HG02588 (cell line): ENCODE data around the gene STX16.

Source experiments
- ATAC-seq: cut with Tn5 transposase; IDR thresholded peaks from one replicate; pipeline ENCODE4 v1.9.1; 2021; ENCODE audit warnings: mild to moderate bottlenecking, moderate library complexity; ENCODE audit not compliant: unreplicated experiment

The STX16 gene

DNA sequence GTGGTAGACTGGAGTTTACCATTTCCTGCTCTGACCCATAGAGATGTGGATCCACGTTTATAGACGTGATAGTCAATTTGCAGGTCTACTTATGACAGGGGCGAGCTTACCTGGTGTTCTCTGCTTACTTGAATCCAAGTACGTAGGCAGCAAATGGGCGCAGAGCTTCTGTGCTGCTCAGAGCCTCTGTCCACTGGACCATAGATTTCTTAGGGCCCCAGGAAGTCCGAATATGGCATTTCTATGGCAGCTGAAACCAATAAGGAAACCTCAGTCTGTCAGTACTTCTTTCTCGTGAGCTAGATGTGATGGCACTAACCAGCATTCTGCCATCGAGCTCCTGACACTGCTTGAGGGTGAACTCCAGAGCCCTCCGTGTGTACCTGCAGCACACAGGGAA is 22.0 kb downstream of the STX16 start:
- no peak for ATAC-seq

GRCh38 chr20:58675146-58675584 is 24.1 kb downstream of the STX16 start:
- ATAC-seq = no peak

GRCh38 chr20:58675641-58676040 is 24.6 kb downstream of the STX16 start:
- ATAC-seq = no peak

GRCh38 chr20:58676161-58676560 is 25.1 kb downstream of the STX16 start:
- ATAC-seq = no peak

DNA sequence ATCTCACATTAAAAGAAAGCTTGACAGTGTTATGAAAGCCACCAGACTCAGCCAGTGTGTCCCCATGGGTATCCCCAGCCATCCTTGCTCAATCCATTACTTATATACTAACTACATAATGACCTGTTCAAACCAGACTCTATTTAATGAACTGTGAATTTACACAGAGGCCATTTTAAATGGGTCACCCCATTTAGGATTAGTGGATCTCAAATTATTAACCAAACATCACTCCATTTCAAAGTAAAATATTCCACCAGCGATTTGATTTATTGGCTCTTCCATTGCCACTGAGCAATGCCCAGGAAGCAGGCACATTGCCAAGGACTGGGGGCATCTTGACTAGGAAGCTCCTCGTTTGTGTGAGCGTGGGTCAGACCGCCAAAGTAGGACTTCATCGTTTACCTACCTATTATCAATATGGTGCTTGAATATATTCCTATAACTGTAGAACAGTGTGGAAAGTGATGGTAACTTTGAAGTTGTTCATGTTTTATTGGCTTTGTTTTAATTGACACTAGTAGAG is 26.1 kb downstream of the STX16 start:
- no peak for ATAC-seq

DNA sequence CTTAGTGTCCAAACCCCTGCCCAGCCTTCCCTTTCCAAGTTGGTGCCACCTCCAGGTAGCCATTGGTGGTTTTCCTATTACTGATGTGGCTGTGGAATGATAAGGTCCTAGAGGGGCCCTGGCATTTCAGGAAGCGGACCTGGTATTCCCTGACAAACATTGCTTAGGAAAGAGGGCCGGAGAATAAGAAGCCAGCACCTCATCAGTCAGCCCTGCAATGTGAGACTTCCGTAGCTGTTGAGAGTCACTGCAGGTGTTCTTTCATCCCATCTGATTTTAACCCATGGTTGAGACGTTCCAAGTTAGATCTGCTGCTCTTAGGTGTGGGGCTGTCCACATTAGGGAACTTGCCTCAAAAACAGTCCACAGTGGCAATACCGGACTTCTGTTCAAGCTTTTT is 26.7 kb downstream of the STX16 start:
- no peak for ATAC-seq

- no peak for ATAC-seq
Measured at GRCh38 chr20:58678806-58679205, 27.7 kb downstream of the STX16 start.

GRCh38 chr20:58682656-58683531 is 31.8 kb downstream of the STX16 start:
- no peak for ATAC-seq

DNA sequence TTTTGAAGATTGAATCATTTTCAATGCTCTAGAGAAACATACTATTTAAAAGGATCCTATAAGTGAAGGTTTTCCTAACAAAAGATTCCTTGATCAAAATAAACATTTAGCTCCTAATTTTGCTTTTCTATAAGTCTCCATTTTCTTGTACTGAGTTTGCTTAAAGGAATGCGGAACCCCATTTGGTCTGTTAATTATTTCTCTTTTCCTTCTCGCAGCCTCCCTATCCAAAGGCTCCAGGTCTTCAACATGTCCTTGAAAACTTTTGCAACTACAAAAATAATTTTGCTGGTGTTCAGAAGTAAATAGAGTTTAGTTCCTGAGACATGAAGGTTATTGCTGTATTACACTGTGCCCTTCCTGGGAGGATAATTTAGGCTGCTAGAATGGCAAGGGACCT is 33.2 kb downstream of the STX16 start:
- no peak for ATAC-seq

- ATAC-seq = no peak
Measured at GRCh38 chr20:58685988-58686387, 34.9 kb downstream of the STX16 start.

GRCh38 chr20:58688414-58688813 is 37.3 kb downstream of the STX16 start:
- ATAC-seq = no peak

GRCh38 chr20:58688840-58689239 is 37.8 kb downstream of the STX16 start:
- no peak for ATAC-seq

DNA sequence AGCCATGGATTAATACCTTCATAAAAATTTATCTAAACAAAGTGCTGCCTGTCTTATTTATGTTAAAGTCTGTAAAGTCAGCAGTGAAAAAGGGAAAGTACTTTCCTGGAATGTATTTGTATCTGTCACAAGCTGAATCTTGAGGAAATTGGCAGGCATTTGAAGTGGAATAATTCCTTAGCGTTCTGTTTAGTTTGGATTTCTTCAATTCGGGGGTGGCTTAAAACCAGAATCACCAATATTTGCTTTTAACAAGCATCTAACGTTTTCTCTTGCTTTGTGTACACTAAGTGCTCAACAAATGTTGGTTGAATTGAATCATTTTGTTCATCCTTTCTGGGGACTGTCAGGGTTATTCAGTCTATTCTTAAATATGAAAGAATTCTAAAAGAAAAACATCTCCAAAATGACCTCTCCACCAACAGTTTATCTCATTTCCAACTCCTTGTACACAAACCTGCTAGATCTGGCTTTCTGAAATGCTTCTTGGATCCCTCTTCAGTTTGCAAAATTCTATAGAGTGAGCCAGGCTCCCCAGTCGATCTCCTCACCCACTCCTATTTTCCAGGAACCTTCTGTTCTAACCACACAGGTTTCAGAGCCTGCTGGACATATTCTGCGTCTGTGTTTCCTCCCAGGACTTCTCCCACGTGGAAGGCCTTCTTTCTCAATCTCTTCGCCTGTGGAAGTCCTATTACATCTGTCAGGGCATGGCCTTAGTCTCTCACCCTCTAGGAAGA is 39.5 kb downstream of the STX16 start:
- no peak for ATAC-seq

DNA sequence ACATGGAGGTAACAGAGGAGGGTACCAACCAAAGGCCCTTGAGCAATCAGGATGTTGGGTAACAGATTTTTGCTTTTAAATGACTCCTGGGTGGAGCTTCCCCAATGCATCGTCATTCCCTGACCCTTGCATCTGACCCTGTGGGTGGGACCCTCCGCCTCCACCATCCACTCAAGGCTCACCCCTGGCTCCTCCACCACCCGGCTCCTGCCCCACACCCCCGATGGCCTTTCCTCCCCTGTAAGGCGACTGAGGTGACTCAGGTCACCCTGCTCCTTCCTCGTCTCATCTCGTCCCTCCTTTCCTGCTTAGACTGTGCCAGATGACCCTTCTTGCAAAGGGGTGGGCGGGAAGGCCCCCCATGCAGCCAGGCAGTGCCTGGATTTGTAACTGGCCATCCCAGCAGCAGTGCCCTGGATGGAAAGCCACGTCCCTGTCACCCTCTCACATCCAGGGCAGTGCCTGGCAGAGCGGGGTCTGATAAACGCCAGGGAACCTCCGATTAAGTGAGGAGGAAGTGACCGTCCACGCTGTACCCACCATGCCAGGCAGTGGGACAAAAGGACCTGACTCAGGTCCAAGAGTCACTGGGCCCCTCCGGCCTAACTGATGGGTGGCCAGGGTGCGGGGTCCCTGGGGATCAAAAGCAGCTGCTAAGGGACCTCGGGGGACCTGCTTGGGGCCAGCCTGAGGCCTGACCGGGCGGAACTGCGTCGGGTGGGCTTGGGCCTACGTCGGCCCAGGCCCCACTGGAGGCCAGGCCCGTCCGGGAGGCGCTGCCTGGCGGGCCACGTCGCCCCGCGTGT is 40.9 kb downstream of the STX16 start:
- no peak for ATAC-seq

DNA sequence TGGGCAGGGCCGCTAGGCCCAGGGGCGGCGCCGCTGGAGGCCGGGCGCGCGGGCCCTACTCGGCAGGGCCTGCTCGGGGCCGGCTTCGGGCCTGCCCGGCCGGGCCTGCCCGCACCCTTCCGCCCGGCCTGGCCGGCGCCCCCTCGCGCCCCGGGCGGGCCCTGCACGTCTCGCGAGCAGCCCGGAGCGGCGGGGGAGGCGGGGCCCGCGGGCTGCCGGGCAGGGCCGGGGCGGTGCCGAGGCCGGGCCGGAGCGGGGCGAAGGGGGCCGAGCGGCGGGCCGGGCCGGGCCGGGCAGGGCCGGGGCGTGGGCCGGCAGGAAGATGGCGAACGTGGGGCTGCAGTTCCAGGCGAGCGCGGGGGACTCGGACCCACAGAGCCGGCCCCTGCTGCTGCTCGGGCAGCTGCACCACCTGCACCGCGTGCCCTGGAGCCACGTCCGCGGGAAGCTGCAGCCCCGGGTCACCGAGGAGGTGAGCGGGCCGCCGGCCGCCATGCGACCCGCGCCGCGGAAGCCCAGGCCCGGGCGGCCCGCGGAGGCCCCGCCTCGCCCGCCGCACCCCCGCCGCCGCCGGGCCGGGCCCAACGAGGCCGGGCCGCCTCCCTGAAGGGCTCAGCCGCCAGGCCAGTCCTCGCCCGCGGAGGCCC is 41.6 kb downstream of the STX16 start, which contains the start of gene NPEPL1:
TSS of gene NPEPL1 (plus strand) at position 222 of the 647 bp plus-strand sequence. CDS start at position 323, 101 bp downstream.
- peak; percentile 91 for ATAC-seq

GRCh38 chr20:58693226-58694006 is 42.3 kb downstream of the STX16 start:
- peak; percentile 31 for ATAC-seq

GRCh38 chr20:58694241-58695083 is 43.4 kb downstream of the STX16 start:
- ATAC-seq = no peak

- ATAC-seq = no peak
Measured at GRCh38 chr20:58695084-58695722, 44.1 kb downstream of the STX16 start.
